T-helper 1 cell treated with Interleukin-12 subunit alpha and Interleukin-12 subunit beta and Interleukin-4 antibody, amounts not matched to agents 30 μg/mL and 1 μg/mL, for 36 hours (primary cell): ENCODE results near the gene PPFIBP1.
"Not testable (repeated sequence)": the region's sequence is repeated elsewhere in the genome, so short reads cannot be mapped to it uniquely, and the experiment has no call there.

Source experiments
- H3K27ac Mint-ChIP-seq: one replicate; pipeline ENCODE4 v1.8.0; 2021; ENCODE audit warnings: mild to moderate bottlenecking, mixed read lengths
- H3K27me3 Mint-ChIP-seq: one replicate; pipeline ENCODE4 v1.8.0; 2021; ENCODE audit warnings: low read depth, mixed read lengths
- H3K36me3 Mint-ChIP-seq: one replicate; pipeline ENCODE4 v1.8.0; 2021; ENCODE audit warnings: low read depth, mixed read lengths
- H3K4me1 Mint-ChIP-seq: one replicate; pipeline ENCODE4 v1.8.0; 2021; ENCODE audit warnings: low read depth, mixed read lengths
- H3K4me3 Mint-ChIP-seq: one replicate; pipeline ENCODE4 v1.8.0; 2021; ENCODE audit warnings: mild to moderate bottlenecking, moderate library complexity, mixed read lengths
- H3K9me3 Mint-ChIP-seq: one replicate; pipeline ENCODE4 v1.8.0; 2021; ENCODE audit warnings: mixed read lengths

PPFIBP1 gene

DNA sequence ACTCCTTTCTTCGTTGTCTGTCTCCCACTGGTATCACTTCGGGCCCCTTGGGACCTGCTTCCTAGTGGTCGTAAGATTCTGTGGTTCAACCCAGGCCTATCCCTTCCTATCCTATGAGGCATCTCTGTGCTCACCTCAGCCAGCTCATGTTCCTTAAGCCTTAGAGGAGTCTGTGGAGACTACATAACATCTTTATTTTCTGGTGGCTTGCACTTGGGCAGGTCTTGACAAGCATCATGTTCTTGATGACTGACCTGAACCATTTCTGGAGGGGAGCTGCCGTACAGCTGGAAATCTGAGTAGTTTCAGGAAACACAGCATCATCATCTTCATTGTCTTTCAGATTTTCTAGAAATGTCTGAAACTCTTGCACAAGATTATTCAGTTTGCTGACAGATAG lies 69.3 kb downstream of the PPFIBP1 start:
- peaks cover 21% of the 10 kb centered on the region for H3K36me3 Mint-ChIP-seq
- H3K27me3 Mint-ChIP-seq = no peaks in the 10 kb centered on the region
- H3K4me1 Mint-ChIP-seq = peaks cover 3% of the 10 kb centered on the region
- peaks cover 4% of the 10 kb centered on the region for H3K9me3 Mint-ChIP-seq
- H3K27ac Mint-ChIP-seq = no peak overlapping the region
- H3K4me3 Mint-ChIP-seq = no peak overlapping the region

DNA sequence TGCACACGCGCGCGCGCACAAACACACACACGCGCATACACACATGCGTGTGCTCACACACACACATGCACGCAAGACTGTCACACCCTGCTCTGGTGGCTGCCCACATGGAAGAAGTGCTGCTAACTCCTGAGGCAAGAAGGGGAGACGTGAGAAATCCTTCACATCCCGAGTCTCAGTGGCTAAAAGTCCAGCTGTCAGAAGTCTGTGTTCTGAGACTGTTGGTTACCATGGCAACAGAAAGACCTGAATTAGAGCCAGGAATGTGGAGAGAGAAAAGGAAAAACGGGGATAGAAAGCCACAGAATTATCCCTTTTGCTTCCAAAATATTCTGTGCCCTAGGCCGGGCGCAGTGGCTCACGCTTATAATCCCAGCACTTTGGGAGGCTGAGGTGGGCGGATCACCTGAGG lies 71.2 kb downstream of the PPFIBP1 start:
- Mint-ChIP-seq H3K27ac (no peak overlapping the region), H3K9me3 (peaks cover 12% of the 10 kb centered on the region), H3K4me1 (no peaks in the 10 kb centered on the region), H3K36me3 (peaks cover 27% of the 10 kb centered on the region), H3K27me3 (no peaks in the 10 kb centered on the region), H3K4me3 (no peak overlapping the region)

DNA sequence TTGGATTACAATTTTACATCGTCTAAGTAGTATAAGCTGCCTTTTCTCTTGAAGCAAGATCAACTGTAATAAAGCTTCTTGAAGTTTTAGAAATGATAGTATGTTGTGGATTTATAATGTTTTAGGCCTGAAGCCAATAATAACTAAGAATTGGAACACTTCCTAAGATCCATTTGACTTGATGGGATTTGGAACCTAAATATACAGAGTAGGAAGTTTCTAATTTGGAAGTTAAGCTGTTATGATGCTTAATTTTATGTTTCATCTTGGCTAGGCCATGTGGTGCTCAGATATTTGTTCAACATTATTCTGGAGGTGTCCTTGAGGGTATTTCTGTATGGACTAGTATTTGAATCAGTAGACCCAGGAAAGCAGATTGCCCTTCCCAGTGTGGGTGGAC lies 74.9 kb downstream of the PPFIBP1 start:
- H3K27me3 Mint-ChIP-seq, H3K4me3 Mint-ChIP-seq, H3K4me1 Mint-ChIP-seq, H3K27ac Mint-ChIP-seq: not testable (repeated sequence)
- H3K36me3 Mint-ChIP-seq = peaks cover 29% of the 10 kb centered on the region
- H3K9me3 Mint-ChIP-seq = peaks cover 18% of the 10 kb centered on the region

DNA sequence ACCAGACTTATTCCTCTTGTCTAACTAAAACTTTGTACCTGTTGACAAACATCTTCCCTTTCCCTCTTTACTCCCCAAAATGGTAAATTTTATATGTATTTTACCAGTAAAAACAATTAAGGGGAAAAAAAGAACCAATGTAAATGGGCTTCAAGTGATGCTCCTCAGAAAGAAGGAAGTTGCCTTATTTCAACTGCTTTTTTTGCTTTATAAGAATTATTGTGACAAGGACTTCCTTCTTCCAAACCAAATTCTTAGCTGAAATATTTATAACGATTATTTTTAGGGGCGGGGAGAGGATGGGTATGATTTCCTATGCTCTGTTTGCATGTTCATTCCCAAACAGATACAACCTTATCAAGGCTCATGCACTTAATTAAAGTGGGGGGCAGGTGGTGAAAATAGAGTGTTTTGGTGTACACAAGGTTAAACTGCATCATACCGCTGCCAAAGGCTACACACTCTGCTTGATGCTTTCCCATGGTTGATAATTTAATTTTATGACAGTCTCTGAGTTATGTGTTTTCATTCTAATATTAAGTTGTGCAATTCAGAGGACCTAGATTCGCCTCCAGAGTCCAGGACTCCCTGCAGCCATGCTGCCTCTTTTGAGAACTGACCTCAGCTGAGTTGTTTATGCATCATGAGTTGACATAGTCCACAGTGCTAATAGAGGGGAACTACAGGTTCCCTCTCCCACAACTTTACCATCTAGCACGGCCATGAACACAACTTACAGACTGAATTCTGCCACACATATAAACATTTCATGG lies 77.2 kb downstream of the PPFIBP1 start:
- H3K27me3 Mint-ChIP-seq, H3K4me1 Mint-ChIP-seq, H3K4me3 Mint-ChIP-seq, H3K27ac Mint-ChIP-seq: not testable (repeated sequence)
- Mint-ChIP-seq H3K36me3 (peaks cover 28% of the 10 kb centered on the region), H3K9me3 (peaks cover 24% of the 10 kb centered on the region)

DNA sequence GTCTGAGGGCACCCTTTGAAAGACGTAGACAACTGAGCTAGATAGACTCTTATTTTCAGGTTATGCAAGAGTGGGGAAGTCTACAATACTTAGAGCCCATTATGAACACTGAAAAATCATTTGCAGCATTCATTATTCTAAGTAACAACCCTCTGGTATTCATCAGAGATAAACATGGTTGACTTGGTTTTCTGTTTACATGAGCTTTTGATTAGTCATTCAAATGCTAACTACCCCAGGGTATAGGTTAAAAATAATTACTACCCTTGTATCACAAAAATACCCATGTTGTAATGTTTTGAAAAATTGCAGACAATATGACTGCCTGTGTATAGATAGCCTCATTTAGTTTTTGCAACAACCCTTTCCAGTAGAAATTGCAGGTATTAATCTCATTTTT lies 78.5 kb downstream of the PPFIBP1 start:
- no peak overlapping the region for H3K4me3 Mint-ChIP-seq
- H3K27me3 Mint-ChIP-seq = no peaks in the 10 kb centered on the region
- peaks cover 3% of the 10 kb centered on the region for H3K4me1 Mint-ChIP-seq
- H3K27ac Mint-ChIP-seq = no peak overlapping the region
- H3K9me3 Mint-ChIP-seq = peaks cover 24% of the 10 kb centered on the region
- peaks cover 24% of the 10 kb centered on the region for H3K36me3 Mint-ChIP-seq

DNA sequence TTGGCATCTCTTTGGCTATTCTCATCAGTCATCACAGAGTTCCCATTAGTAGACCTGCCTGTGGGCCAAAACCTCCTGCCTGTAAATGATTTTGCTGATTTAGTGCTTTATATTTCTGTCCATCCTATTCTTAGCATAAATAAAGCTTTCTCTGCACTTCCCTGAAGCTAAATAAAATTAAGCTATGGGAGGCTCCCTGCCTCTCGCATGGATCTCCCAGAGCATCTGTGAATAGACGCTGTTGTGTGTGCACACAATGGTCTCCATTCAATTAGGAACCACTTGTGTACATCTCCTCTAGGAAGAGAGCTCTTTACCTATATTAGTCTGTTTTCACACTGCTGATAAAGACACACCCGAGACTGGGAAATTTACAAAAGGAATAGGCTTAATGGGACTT lies 80.4 kb downstream of the PPFIBP1 start:
- Mint-ChIP-seq H3K36me3 (peaks cover 20% of the 10 kb centered on the region), H3K27ac (no peak overlapping the region), H3K9me3 (peaks cover 12% of the 10 kb centered on the region), H3K4me1 (peaks cover 5% of the 10 kb centered on the region), H3K27me3 (no peaks in the 10 kb centered on the region), H3K4me3 (no peak overlapping the region)

DNA sequence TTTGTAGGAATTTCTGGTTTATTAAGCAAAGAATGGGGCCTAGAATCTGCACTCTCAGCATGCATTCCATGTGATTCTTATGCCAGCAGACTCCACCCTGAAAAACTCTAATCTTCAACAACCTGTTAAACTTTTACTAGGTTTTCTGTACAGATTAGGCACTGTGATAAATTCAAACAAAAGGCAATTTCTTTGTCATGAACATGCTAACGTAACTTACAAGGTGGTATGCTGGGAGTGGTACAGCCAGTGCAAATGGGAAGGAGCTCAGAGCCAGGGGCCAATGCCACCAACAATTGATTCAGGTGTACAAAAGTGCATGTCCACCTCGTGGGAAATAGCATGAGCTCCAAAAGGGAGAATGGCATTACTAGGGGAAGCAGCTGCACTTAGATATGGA lies 83.0 kb downstream of the PPFIBP1 start:
- no peaks in the 10 kb centered on the region for H3K27me3 Mint-ChIP-seq
- no peak overlapping the region for H3K4me3 Mint-ChIP-seq
- peaks cover 12% of the 10 kb centered on the region for H3K9me3 Mint-ChIP-seq
- H3K27ac Mint-ChIP-seq = no peak overlapping the region
- peaks cover 22% of the 10 kb centered on the region for H3K36me3 Mint-ChIP-seq
- H3K4me1 Mint-ChIP-seq = peaks cover 5% of the 10 kb centered on the region

DNA sequence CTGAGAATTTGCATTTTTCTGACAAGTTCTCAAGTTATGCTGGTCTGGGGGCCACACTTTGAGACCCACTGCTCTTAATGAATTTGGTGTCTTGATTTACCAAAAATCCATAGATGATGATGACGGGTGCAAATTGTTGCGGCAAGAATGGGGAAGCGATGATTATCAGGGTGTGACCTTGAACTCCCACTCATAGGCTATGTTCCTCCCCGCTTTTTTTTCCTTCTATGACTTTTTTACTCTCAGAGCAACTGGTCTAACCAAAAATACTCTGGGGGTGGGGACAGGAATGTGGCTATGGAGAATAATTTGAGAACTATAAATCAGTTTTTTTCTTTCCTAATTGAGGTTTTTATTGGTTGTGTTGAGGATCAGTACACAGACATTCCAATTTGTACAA lies 83.6 kb downstream of the PPFIBP1 start:
- peaks cover 12% of the 10 kb centered on the region for H3K9me3 Mint-ChIP-seq
- H3K36me3 Mint-ChIP-seq = peaks cover 23% of the 10 kb centered on the region
- H3K4me3 Mint-ChIP-seq = no peak overlapping the region
- H3K27me3 Mint-ChIP-seq = no peaks in the 10 kb centered on the region
- no peak overlapping the region for H3K27ac Mint-ChIP-seq
- H3K4me1 Mint-ChIP-seq = peaks cover 5% of the 10 kb centered on the region

DNA sequence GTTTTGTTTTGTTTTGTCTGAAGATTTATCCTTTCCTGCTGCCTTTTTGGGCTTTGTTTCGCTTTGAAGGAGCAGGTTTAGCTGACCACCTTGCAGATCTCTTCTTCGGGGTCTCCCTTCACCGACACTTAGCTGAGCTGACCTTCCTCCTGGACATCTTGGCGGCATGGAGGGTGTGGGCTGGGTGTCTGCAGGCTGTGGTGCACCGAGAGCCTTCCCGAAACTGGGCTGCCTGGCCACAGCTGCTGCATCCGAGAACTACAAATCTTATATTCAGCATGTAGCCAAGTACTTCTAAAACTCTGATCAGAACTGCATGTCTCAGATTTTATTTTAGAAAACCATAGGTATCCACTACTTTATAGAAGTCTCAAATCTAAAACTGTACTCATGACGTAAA lies 84.9 kb downstream of the PPFIBP1 start:
- peaks cover 18% of the 10 kb centered on the region for H3K36me3 Mint-ChIP-seq

DNA sequence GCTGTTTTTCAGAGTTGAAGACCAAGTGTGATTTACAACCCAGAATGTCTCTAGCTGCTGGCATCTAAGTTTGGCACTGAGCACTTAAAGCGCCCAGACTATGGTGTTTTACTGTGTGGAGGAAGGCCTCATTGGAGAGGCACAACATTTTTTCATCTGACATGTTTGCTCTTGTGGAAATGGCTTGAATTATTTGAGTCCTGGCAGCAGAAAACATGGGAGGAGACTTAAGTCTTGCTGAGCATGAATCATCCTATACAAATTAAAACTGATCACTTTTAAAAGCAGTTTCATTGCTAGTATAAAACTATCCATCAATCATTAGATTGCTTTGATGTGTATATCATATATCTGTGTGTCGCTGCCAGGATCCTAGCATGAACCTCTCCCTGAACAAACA lies 86.4 kb downstream of the PPFIBP1 start:
- Mint-ChIP-seq H3K4me3 (no peak overlapping the region), H3K9me3 (no peaks in the 10 kb centered on the region), H3K27ac (no peak overlapping the region), H3K27me3 (no peaks in the 10 kb centered on the region), H3K4me1 (peaks cover 2% of the 10 kb centered on the region), H3K36me3 (peaks cover 15% of the 10 kb centered on the region)

More for the DNA sequence above, 84.9 kb downstream of the PPFIBP1 start:
- H3K27ac Mint-ChIP-seq = no peak overlapping the region
- no peaks in the 10 kb centered on the region for H3K27me3 Mint-ChIP-seq
- peaks cover 2% of the 10 kb centered on the region for H3K4me1 Mint-ChIP-seq
- H3K4me3 Mint-ChIP-seq = no peak overlapping the region
- H3K9me3 Mint-ChIP-seq = peaks cover 7% of the 10 kb centered on the region

DNA sequence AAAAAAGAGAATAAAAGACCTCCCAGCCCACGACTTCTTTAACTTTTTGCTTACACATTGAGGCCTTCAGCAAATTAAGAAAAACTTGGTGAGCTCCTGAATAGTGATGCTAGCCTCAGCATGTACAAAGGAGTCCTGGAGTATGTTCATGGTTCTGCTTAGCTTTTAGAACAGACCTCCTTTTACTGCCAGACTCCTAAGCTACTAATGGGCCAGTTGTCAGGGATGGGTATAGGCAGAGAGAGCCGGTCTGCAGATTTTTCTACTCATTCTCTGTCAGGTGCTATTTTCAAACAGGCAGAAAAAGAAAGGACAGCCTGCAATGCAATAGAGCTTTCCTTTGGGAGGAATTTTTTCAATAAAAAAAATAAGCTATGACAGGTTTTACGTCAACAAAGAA lies 90.4 kb downstream of the PPFIBP1 start:
- no peak overlapping the region for H3K4me3 Mint-ChIP-seq
- peaks cover 14% of the 10 kb centered on the region for H3K36me3 Mint-ChIP-seq
- peaks cover 9% of the 10 kb centered on the region for H3K4me1 Mint-ChIP-seq
- H3K27ac Mint-ChIP-seq = no peak overlapping the region
- H3K27me3 Mint-ChIP-seq = no peaks in the 10 kb centered on the region
- no peaks in the 10 kb centered on the region for H3K9me3 Mint-ChIP-seq

DNA sequence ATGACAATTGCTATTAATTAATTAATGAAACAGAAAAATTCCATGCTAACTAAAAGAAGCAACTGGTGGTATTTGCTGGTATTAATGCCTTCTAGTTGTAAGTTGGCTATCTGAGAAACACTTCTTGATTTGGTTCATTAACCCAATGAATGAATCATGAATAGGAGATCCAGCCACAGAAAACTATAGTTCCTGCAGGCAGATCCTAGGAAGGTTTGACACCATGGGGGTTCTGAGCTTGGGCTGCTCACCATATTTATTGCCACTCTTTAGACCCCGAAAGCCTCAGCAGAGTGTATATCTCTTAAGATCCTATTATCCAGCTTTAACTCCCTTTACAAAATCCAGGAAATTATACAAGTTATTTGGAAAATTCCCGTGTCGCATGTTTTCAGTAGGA lies 90.9 kb downstream of the PPFIBP1 start:
- Mint-ChIP-seq H3K27ac (no peak overlapping the region), H3K36me3 (peaks cover 13% of the 10 kb centered on the region), H3K27me3 (no peaks in the 10 kb centered on the region), H3K4me1 (peaks cover 11% of the 10 kb centered on the region), H3K9me3 (no peaks in the 10 kb centered on the region), H3K4me3 (no peak overlapping the region)

DNA sequence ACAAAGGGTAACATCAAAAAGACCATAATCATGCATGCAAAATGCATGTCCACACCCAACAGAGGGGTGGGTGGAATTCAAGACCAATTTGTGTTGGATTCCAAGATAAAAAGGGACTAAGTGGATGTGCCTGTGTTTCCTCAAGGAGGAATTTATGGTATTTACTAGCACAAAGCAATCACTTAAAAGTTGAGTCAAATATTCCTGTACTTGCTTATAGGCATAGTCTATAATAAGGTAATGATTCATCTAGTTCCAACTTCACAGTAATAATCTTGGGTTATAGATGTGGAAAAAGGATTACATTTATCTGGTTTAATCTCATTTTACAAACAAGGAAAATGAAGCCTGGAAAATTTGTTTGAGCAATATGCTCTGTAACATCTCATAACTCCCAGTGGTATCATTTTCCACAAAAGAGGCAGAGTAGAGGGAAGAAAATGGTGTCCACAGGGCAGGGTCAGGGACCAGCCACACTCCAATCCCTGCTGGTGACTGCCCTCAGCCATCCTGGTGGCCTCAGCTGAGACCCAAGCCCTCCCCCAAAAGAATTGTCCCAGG lies 91.4 kb downstream of the PPFIBP1 start:
- H3K27ac Mint-ChIP-seq = no peak overlapping the region
- H3K4me1 Mint-ChIP-seq = peaks cover 15% of the 10 kb centered on the region
- H3K27me3 Mint-ChIP-seq = no peaks in the 10 kb centered on the region

DNA sequence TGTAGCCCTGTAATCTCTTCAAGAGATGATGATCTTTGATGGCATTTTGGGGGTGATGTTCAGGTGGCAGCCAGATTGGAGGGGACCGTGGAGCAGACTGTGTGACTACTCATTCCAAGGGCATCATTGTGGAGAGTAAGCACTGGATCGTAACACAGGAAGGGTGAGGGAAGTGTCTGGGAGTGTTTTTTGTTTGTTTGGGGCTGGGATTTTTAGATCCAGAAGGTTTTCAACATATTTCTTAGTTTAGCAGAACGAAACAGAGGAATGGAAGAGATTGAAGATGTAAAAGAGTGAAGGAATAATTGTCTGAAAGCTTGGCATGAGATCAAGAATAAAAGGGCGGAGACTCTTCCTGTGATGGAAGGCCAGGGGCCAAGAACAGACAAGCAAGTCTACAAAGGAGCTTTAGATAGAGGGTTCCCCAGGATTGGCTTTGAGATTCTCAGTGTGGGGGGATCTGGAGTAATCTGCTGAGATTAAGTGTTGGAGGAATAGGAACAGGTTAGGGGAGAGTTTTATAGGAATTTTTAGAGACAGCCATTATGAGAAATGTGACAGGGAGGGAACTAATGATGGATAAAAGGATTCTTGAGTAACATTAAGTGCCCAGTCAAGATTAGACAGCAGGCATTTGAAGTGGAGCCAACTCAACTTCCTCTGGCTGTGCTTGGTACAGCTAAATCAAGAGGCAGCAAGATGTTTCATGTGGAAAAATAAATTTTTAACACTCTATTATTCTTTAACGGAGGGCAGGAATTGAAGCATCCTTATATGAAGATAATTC lies 92.5 kb downstream of the PPFIBP1 start:
- Mint-ChIP-seq H3K27me3 (no peaks in the 10 kb centered on the region), H3K9me3 (no peaks in the 10 kb centered on the region), H3K4me3 (no peak overlapping the region), H3K4me1 (peaks cover 15% of the 10 kb centered on the region), H3K27ac (no peak overlapping the region), H3K36me3 (peaks cover 13% of the 10 kb centered on the region)

More for the DNA sequence above, 91.4 kb downstream of the PPFIBP1 start:
- Mint-ChIP-seq H3K9me3 (no peaks in the 10 kb centered on the region), H3K4me3 (no peak overlapping the region), H3K36me3 (peaks cover 13% of the 10 kb centered on the region)

DNA sequence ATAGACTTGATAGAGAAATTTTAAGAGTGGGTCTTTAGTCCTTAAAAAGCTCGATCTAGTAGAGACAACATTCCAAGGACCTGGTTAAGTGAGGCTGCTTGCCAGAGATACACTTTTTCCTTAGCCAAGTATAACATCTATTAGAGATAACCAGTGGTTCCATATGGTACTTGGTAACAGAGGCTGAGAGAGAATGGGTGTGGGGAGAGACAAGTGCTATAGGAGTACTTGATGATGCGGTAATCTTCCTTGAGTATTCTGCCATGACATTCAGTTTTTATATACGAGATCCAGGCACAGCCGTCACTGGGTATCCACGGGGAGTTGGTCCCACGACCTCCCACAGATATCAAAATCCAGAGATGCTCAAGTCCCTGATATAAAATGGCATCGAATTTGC lies 94.8 kb downstream of the PPFIBP1 start:
- no peak overlapping the region for H3K27ac Mint-ChIP-seq
- H3K4me1 Mint-ChIP-seq = peaks cover 19% of the 10 kb centered on the region
- H3K36me3 Mint-ChIP-seq = peaks cover 7% of the 10 kb centered on the region
- no peak overlapping the region for H3K4me3 Mint-ChIP-seq
- no peaks in the 10 kb centered on the region for H3K27me3 Mint-ChIP-seq
- no peaks in the 10 kb centered on the region for H3K9me3 Mint-ChIP-seq
